K562 (cell line): ENCODE results near the gene PRODH2. TPM values are rescaled to one million over a fixed set of nuclear protein-coding genes. Genes with fewer than 3 reads are reported as not detected.

Experiments used
- GABPA ChIP-seq: fragments of 200-800 bp; sonication (Bioruptor generic); conservative IDR thresholded peaks from 2 replicates; pipeline ENCODE4 v1.6.1; 2016; ENCODE audit warnings: low read depth, missing genetic modification characterization, missing compliant biosample characterization
- MECOM ChIP-seq: fragments of 250-450 bp; sonication (Bioruptor Pico); IDR thresholded peaks from 2 replicates; pipeline ENCODE4 v1.8.0; 2022; ENCODE audit warnings: inconsistent platforms
- polyA plus RNA-seq, 8 experiments: library from polyadenylated mRNA; depleted of rRNA in 4 of 8; stranded (reverse) in 5 of 8; unstranded in 3 of 8; fragments of >200 nt; fragmentation: Nextera tagmentation in 2 of 8; fragmentation: Illumina TruSeq in 1 of 8; extraction: Ambion mirVana in 2 of 8; extraction: Trizol in 1 of 8; gene quantifications; 2 replicates each; pipeline versions ENCODE4 v1.2.1 to v1.2.3, GENCODE V29; 2011 to 2014; ENCODE audit warnings: inconsistent platforms in 1 of 8, missing spikeins in 1 of 8
- total RNA-seq, 7 experiments: library from RNA; depleted of rRNA in 6 of 7; stranded (reverse); fragments of >200 nt in 6 of 7; fragmentation: Illumina TruSeq in 2 of 7; extraction: Trizol in 2 of 7; gene quantifications; 2 replicates each; pipeline versions ENCODE4 v1.2.1 to v1.2.3, GENCODE V29; 2011 to 2021; ENCODE audit warnings: low replicate concordance in 1 of 7
- TF ChIP-seq, protein P1 (sequence below): fragments of 450-650 bp; IDR thresholded peaks from 2 replicates; pipeline ENCODE4 v1.7.0; 2016; ENCODE audit warnings: borderline replicate concordance
- TF ChIP-seq, protein P2 (sequence below), 2 experiments: IDR thresholded peaks in 1 of 2; conservative IDR thresholded peaks in 1 of 2; 2 replicates each; pipeline ENCODE4 v1.6.1; 2016; ENCODE audit warnings: low read depth in 2 of 2, mild to moderate bottlenecking in 1 of 2, missing compliant biosample characterization in 1 of 2, missing genetic modification characterization in 1 of 2, moderate library complexity in 1 of 2

PRODH2 gene
- total and polyA plus RNA-seq, 9 of the 15 experiments (the other 6 are each of a cell fraction or from before 2014, with no cell fraction given): not detected

GRCh38 chr19:35845215-35846037 is 32.8 kb upstream of the PRODH2 start (continued):
- TF ChIP-seq, protein P1, sequence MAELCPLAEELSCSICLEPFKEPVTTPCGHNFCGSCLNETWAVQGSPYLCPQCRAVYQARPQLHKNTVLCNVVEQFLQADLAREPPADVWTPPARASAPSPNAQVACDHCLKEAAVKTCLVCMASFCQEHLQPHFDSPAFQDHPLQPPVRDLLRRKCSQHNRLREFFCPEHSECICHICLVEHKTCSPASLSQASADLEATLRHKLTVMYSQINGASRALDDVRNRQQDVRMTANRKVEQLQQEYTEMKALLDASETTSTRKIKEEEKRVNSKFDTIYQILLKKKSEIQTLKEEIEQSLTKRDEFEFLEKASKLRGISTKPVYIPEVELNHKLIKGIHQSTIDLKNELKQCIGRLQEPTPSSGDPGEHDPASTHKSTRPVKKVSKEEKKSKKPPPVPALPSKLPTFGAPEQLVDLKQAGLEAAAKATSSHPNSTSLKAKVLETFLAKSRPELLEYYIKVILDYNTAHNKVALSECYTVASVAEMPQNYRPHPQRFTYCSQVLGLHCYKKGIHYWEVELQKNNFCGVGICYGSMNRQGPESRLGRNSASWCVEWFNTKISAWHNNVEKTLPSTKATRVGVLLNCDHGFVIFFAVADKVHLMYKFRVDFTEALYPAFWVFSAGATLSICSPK: no peak
- TF ChIP-seq GABPA (tag) (no peak), MECOM (peak; percentile 70; the same call in 1 of the 2 replicates)
- TF ChIP-seq, protein P2, sequence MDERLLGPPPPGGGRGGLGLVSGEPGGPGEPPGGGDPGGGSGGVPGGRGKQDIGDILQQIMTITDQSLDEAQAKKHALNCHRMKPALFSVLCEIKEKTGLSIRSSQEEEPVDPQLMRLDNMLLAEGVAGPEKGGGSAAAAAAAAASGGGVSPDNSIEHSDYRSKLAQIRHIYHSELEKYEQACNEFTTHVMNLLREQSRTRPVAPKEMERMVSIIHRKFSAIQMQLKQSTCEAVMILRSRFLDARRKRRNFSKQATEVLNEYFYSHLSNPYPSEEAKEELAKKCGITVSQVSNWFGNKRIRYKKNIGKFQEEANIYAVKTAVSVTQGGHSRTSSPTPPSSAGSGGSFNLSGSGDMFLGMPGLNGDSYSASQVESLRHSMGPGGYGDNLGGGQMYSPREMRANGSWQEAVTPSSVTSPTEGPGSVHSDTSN (CRISPR knock-in tag; IDR thresholded peaks at IDR 0.05; ENCODE audit: low read depth): no peak
- TF ChIP-seq, protein P2 (tag; conservative IDR thresholded peaks at IDR 0.05; ENCODE audit: low read depth): 0 out of 2 replicates have a peak, but pooled peaks have one; percentile 9
